DND-41 (cell line): ENCODE results near the gene FMNL3.

Source experiments
- ATAC-seq: fragments of 200-7000 bp; cut with Tn5 transposase; 3 replicates; pipeline ENCODE4 v1.9.1; 2021; ENCODE audit warnings: low read depth; ENCODE audit not compliant: insufficient read depth
- DNase-seq: peaks from one replicate; pipeline ENCODE4 v3.0.0-alpha.2; 2020
- H2AFZ ChIP-seq: 2 replicates; pipeline ENCODE4 v1.6.0; 2012; ENCODE audit warnings: low read depth, low read length
- H3K27ac ChIP-seq: 2 replicates; pipeline ENCODE4 v1.5.1; 2012; ENCODE audit warnings: low read length, inconsistent platforms
- H3K27me3 ChIP-seq: fragments of 200-600 bp; sonication (generic); 2 replicates; pipeline ENCODE4 v1.6.0; 2012; ENCODE audit warnings: low read length, mild to moderate bottlenecking, inconsistent platforms; ENCODE audit not compliant: insufficient read depth, poor library complexity
- H3K36me3 ChIP-seq: 2 replicates; pipeline ENCODE4 v1.5.1; 2012; ENCODE audit warnings: low read length, inconsistent platforms; ENCODE audit not compliant: insufficient read depth
- H3K4me1 ChIP-seq: 2 replicates; pipeline ENCODE4 v1.5.1; 2012; ENCODE audit warnings: mild to moderate bottlenecking, low read length; ENCODE audit not compliant: insufficient read depth
- H3K4me2 ChIP-seq: 2 replicates; pipeline ENCODE4 v1.6.0; 2012; ENCODE audit warnings: mild to moderate bottlenecking, moderate library complexity, low read length, inconsistent platforms; ENCODE audit not compliant: insufficient read depth
- H3K4me3 ChIP-seq, 2 experiments: fragments of 200-600 bp in 1 of 2; shearing (Covaris generic) in 1 of 2; 2 replicates each; pipeline ENCODE4 v1.5.1; 2012 to 2016; ENCODE audit warnings: inconsistent platforms in 2 of 2, low read length in 2 of 2, mild to moderate bottlenecking in 2 of 2, low read depth in 1 of 2, moderate library complexity in 1 of 2
- H3K79me2 ChIP-seq: 2 replicates; pipeline ENCODE4 v1.6.0; 2012; ENCODE audit warnings: low read length, inconsistent platforms; ENCODE audit not compliant: insufficient read depth
- H3K9ac ChIP-seq: 2 replicates; pipeline ENCODE4 v1.6.0; 2012; ENCODE audit warnings: low read depth, mild to moderate bottlenecking, inconsistent platforms, low read length, moderate library complexity
- H3K9me3 ChIP-seq: 2 replicates; pipeline ENCODE4 v1.5.1; 2012; ENCODE audit warnings: low read length, moderate library complexity, mild to moderate bottlenecking, inconsistent platforms; ENCODE audit not compliant: insufficient read depth, severe bottlenecking
- H4K20me1 ChIP-seq: 2 replicates; pipeline ENCODE4 v1.6.0; 2012; ENCODE audit warnings: low read length; ENCODE audit not compliant: insufficient read depth
- EZH2 ChIP-seq: IDR thresholded peaks from 3 replicates; pipeline ENCODE4 v1.6.1; 2012; ENCODE audit warnings: borderline replicate concordance, low read depth, mild to moderate bottlenecking, moderate library complexity, low read length, inconsistent platforms; ENCODE audit not compliant: severe bottlenecking
- TF ChIP-seq, protein P1 (sequence below): IDR thresholded peaks from 2 replicates; pipeline ENCODE4 v1.5.1; 2012; ENCODE audit warnings: borderline replicate concordance, low read length, moderate library complexity, mild to moderate bottlenecking; ENCODE audit not compliant: poor library complexity, severe bottlenecking; ENCODE audit errors: extremely low read depth

Gene FMNL3

DNA sequence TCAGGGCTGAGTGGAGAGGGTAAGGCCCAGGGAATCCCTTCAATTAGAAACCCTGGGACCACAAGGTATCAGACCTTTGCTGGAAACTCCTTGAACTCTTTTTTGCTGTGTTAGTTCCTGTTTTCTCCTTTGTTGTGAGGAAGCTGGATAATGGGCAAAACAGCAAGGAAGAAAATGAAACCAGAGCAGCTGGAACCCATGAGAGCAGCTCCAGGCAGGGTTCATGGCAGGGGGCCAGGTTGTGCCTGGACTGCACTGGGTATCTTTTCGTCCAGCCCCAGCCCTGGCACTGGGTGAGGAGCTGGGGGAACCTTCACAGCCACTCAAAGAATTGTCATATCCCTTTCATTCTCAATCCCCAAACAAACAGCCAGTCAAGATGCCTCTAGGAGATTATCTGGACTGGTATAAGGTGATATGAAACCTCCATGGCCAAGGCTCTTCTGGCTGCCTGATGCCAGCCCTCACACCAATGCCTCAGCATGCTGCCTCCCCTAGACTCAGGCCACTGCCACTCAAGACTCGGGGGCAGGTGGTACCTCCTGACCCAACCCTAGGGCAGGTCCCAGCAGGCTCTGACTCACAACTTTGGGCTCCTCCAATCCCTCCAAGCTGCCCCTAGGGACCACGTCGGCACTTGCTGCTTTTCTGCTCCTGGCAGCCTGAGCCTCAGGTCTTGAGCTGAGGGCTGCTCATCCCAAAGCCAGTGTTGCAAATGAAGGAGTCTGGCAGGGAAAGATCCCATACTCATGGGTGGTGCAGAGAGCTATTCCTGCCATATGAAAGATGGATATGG is 118.3 kb downstream of the FMNL3 start:
- Histone ChIP-seq H3K4me1 (no peaks in the 10 kb centered on the region), H3K9me3 (no peaks in the 10 kb centered on the region), H3K27me3 (no peaks in the 10 kb centered on the region), H3K9ac (no peak overlapping the region), H3K4me3 (no peak overlapping the region), H3K79me2 (no peaks in the 10 kb centered on the region), H4K20me1 (no peaks in the 10 kb centered on the region; the same call in 1 of the 2 replicates), H2AFZ (no peak overlapping the region), H3K27ac (no peak overlapping the region), H3K36me3 (peaks cover 19% of the 10 kb centered on the region; the same call in 1 of the 2 replicates), H3K4me2 (no peak overlapping the region)
- DNase-seq (no peak), ATAC-seq (no peak)
- TF ChIP-seq, protein P1, sequence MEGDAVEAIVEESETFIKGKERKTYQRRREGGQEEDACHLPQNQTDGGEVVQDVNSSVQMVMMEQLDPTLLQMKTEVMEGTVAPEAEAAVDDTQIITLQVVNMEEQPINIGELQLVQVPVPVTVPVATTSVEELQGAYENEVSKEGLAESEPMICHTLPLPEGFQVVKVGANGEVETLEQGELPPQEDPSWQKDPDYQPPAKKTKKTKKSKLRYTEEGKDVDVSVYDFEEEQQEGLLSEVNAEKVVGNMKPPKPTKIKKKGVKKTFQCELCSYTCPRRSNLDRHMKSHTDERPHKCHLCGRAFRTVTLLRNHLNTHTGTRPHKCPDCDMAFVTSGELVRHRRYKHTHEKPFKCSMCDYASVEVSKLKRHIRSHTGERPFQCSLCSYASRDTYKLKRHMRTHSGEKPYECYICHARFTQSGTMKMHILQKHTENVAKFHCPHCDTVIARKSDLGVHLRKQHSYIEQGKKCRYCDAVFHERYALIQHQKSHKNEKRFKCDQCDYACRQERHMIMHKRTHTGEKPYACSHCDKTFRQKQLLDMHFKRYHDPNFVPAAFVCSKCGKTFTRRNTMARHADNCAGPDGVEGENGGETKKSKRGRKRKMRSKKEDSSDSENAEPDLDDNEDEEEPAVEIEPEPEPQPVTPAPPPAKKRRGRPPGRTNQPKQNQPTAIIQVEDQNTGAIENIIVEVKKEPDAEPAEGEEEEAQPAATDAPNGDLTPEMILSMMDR, result no peak
- TF ChIP-seq EZH2, result no peak

DNA sequence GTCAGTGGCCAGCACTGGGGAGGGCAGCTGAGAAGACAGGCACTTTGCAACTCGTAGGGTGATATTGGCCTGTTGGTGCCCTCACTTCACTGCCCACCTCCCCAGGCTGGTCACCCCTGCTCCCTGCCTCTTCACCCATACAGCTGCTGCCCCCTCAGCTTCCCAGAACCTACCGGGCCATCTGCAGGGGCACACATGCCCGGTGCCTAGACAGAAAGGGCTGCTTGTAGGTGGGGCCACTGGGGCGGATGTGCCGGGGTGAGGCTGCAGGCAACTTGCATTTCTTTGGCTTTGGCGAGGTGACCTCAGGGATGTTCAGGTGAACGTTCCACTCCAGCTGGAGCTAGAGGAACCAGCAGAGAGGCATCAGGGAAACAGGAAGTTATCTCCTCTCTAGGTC is 118.9 kb downstream of the FMNL3 start:
- ATAC-seq (no peak), DNase-seq (no peak)
- Histone ChIP-seq H3K9me3 (no peaks in the 10 kb centered on the region), H3K36me3 (peaks cover 25% of the 10 kb centered on the region; the same call in 1 of the 2 replicates), H3K27me3 (no peaks in the 10 kb centered on the region), H3K9ac (no peak overlapping the region), H4K20me1 (peaks cover 5% of the 10 kb centered on the region; the same call in 1 of the 2 replicates), H3K79me2 (no peaks in the 10 kb centered on the region), H3K4me2 (no peak overlapping the region), H3K4me3 (no peak overlapping the region), H2AFZ (no peak overlapping the region), H3K4me1 (no peaks in the 10 kb centered on the region), H3K27ac (no peak overlapping the region)
- TF ChIP-seq, protein P1, result no peak
- no peak for TF ChIP-seq EZH2

DNA sequence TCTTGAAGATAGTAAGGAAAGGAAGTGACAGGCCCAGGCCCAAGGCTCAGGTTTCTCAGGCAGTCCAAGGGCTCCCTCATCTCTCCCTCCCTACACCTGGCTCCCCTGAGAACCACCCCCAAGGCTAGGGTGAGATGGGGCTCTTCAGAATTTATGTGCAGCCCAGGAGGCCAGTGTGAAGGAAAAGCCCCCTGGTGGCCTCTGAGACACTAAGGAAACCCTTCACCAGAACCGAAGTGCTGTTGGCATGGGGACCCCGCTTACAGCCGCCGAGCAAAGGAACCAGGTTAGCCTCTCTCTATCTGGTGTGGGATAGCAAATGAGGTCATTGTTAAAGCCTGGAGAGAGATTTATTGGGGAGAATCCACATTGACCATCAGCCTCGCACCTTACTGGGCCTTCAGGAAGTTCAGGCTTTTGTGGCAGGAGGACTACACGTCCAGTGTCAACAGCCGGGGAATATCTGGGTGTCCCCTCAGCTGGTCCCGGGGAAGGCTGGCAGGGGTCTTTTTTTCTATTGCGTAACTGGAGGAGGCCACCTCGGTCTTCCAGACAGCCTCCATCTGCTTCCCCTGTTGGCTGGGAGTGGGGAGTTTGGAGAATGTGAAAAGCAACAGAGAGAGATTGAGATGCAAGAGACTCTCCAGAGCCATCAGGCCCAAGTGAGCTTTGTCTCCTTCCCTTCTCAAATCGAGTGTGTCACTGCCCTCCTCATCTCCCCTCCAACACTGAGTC is 119.9 kb downstream of the FMNL3 start:
- DNase-seq (no peak), ATAC-seq (no peak)

More for the DNA sequence above, 119.9 kb downstream of the FMNL3 start:
- Histone ChIP-seq H3K27ac (no peak overlapping the region), H3K4me3 (no peak overlapping the region), H3K27me3 (no peaks in the 10 kb centered on the region), H3K9ac (no peak overlapping the region), H4K20me1 (peaks cover 5% of the 10 kb centered on the region; the same call in 1 of the 2 replicates), H2AFZ (no peak overlapping the region), H3K9me3 (no peaks in the 10 kb centered on the region), H3K79me2 (no peaks in the 10 kb centered on the region), H3K4me2 (no peak overlapping the region), H3K4me1 (no peaks in the 10 kb centered on the region), H3K36me3 (peaks cover 29% of the 10 kb centered on the region; the same call in 1 of the 2 replicates)
- TF ChIP-seq EZH2, result no peak
- TF ChIP-seq, protein P1, result peak; percentile 22
